Activated CD4-positive, alpha-beta T cell treated with anti-CD3 and anti-CD28 coated beads, Interleukin-2, amount 50 U/mL, for 48 hours (primary cell): ENCODE data around the gene SETD2.

ENCODE experiments used
- DNase-seq, 2 experiments: peaks; one replicate each; pipeline ENCODE4 v3.0.0-alpha.2; 2020

The SETD2 gene

GRCh38 chr3:46978381-46978780, 185.5 kb downstream of the SETD2 start:
- DNase-seq: no peak

DNA sequence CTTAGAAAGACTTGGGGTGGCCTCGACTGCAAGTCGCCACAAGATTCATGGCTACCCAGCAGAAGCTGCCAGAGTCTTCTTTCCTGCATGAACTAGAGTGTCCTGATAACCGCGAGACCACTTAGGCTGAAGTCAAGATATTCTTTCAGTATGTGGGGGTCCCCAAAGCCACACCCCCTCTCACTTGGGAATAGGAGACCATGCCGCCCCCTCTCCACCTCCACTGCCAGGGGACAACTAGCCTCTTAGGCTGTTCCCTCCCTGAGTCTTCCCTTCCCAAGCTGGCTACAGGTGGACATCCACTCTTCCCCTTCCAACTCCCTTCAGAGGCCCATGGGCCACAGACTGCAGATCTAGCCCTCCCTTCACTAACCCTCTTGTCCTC, 186.1 kb downstream of the SETD2 start:
- DNase-seq: no peak

DNA sequence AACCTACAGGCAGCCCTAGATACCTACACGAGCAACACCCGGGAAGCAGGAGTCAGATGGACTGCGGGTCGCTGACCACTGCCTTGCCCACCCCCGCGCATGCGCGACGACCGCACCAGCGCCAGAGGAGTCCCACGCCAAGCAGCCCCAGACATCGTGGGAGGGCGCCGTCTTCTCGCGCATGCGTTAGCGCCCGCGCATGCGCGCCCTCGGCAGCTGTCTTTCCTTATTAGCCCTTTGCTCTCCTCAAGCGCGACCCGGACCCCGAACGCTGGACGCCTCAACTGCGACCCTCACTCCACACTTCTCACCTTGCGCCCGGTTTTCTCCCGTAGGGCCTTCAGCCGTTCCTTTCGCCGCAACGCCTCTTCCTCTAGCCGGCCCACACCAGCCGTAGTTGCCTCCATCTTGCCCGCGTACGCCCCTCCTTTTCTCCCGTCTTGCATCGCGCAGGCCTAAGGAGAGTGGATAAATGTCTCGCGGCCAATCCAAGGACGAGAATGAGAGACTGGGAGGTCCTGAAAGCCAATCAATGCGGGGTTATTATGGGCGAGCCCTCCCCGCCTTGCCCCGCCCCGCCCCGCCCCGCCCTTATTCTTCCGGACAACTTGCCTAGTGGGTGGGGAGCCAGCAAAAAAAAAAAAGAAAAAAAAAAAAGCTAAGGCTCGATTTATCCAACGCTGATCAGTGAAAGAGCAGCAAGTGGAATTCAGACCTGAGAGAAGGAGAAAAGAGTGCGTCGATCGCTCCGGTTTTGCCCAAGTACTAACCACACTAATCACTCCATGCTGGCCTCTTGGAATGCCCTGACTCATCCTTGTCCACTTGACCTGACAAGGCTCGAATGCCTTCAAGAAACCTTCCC, 187.4 kb downstream of the SETD2 start, which contains the start of gene CCDC12:
TSS of gene CCDC12 (minus strand) at position 420 of the 865 bp plus-strand sequence. CDS start at position 407, 13 bp downstream.
- DNase-seq: peak; percentile 89 to 93

DNA sequence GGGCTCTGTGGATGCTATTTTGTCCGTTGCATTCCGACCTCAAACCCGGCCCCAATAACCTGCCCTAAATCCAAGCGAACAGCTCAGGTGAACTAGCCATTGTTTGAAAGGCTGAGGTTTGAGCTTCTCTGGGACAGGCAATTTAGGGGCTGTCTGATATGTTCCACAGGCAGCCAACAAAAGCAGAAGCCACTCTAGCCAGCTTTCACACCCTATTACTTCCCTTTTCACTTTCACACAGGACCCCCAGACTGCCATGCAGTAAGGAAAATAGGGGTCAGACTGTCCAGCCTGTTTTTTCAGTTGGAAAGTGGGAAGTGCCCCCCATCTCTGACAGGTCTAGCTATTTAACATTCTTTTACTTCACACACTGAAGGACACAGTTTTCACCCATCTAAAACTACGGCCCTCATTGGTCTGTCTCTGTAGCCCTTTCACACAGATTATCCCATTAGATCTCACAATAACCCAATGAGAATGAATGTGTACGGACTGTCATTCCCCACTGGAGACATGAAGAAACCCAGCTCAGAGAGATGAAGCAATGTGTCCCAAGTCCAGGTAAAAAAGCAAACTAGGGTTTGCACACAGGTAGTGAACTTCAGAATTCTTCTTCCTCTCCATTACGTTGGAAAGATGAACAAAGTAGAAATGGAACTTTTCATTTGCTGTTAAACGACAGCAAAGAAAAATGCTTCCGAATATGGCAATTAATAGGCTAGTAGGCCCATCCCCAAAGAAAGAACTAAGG, 189.3 kb downstream of the SETD2 start:
- no peak for DNase-seq

DNA sequence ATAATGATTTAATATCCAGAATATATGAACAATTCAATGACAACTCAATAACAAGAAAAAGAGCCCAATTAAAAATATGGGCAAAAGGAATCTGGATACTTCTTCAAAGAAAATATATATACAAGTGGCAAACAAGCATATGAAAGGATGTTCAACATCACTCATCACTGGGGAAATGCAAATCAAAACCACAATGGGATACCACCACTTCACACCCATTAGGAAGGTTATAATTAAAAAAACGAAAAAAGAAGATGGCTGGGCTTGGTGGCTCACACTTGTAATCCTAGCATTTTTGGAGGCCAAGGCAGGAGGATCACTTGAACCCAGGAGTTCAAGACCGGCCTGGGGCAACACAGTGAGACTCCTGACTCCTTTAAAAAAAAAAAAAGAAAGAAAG, 191.5 kb downstream of the SETD2 start:
- DNase-seq: no peak

GRCh38 chr3:46971742-46972141, 192.2 kb downstream of the SETD2 start:
- DNase-seq: no peak

- DNase-seq: no peak
Observed at GRCh38 chr3:46971151-46971550, 192.8 kb downstream of the SETD2 start.

DNA sequence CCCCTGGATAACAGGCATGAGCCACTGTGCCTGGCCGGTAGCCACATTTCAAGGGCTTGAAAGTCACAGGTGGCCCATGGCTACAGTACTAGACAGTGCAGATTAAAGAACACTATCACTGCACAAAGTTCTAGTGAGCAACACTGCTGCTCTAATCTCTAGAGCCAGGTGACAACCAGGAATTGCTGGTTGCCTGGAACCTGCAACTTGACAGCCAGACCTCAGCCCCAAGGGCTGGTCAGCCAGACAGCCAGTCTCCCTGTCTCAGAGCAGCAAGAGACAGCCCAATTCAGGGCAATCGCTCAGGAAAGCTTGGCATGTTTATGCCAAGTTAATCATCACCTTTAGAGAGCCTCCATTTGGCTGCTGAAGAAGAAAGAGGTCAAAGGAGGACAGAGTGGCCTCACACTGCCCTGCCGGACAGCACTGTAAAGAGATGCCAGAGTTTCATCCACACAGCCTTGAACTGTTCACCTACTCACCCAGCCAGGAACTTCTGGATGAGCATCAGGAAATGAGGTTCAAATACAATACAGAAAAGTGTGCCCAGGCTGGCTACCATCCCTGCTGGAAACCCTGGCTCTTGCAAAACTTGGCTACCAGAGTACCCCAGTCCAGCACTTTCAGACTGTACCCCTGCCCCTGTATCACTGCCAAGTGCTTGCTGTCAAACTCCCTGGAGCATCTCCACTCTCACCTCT, 193.4 kb downstream of the SETD2 start:
- no peak for DNase-seq

- no peak for DNase-seq
Observed at GRCh38 chr3:46968783-46969428, 195.0 kb downstream of the SETD2 start.

DNA sequence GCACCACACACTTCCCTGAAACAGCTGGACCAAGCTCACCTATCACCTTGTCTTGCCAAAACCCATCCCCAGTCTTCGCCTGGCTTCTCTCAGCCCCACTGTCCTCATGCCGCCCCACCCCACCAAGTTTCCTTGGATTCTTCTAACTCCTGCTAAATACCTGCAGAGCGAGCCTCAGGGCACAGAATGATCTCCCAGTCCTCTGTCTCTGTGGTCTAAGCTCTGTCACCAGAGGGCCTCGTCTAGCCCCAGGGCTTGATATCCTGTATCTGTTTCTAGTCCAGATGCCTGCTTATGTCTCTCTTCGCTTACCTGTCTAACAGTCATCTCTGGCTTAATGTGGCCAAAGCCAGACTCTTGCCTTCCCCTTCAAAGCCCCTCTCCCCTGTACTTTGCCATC, 197.1 kb downstream of the SETD2 start:
- DNase-seq: no peak
